CD14-positive monocyte (primary cell): Measurements from ENCODE around the gene PNMA6F. TPM values are rescaled to one million over a fixed set of nuclear protein-coding genes. Genes with fewer than 3 reads are reported as not detected.

Experiments
- DNase-seq, 3 donors: peaks; one replicate each; pipeline ENCODE4 v3.0.0-alpha.2; 2011 to 2022
- H2AFZ ChIP-seq: 2 replicates; pipeline ENCODE4 v1.6.0; 2012; ENCODE audit warnings: mild to moderate bottlenecking, low read depth, low read length, inconsistent platforms; ENCODE audit not compliant: insufficient read depth, poor library complexity, severe bottlenecking
- H3K27ac ChIP-seq, 2 donors: 1 replicate in 1 of 2; 2 replicates in 1 of 2; pipeline ENCODE4 v1.5.1; 2012 to 2013; ENCODE audit warnings: low read length in 2 of 2, control low read depth in 1 of 2, inconsistent platforms in 1 of 2, low read depth in 1 of 2, mild to moderate bottlenecking in 1 of 2
- H3K27me3 ChIP-seq, 2 donors: one replicate each; pipeline versions ENCODE4 v1.6.0 to v1.6.1; 2011 to 2013; ENCODE audit warnings: low read length in 2 of 2; ENCODE audit not compliant: control insufficient read depth in 2 of 2, insufficient read depth in 2 of 2
- H3K36me3 ChIP-seq, 2 donors: replicated peaks in 1 of 2; 1 replicate in 1 of 2; 2 replicates in 1 of 2; pipeline versions ENCODE4 v1.5.1 to v1.6.1; 2012 to 2013; ENCODE audit warnings: low read length in 2 of 2, control low read depth in 1 of 2, inconsistent platforms in 1 of 2, mild to moderate bottlenecking in 1 of 2; ENCODE audit not compliant: insufficient read depth in 2 of 2, control insufficient read depth in 1 of 2
- H3K4me1 ChIP-seq, 2 donors: 1 replicate in 1 of 2; 2 replicates in 1 of 2; pipeline versions ENCODE4 v1.5.1 to v1.6.1; 2012 to 2013; ENCODE audit warnings: low read length in 2 of 2, control low read depth in 1 of 2, inconsistent platforms in 1 of 2, mild to moderate bottlenecking in 1 of 2, moderate library complexity in 1 of 2; ENCODE audit not compliant: insufficient read depth in 2 of 2, control insufficient read depth in 1 of 2
- H3K4me2 ChIP-seq: replicated peaks from 2 replicates; pipeline ENCODE3; 2012; ENCODE audit warnings: low read length, moderate library complexity, mild to moderate bottlenecking; ENCODE audit not compliant: poor library complexity, severe bottlenecking; ENCODE audit errors: extremely low read depth
- H3K4me3 ChIP-seq, 3 experiments: fragments of 200-600 bp in 1 of 3; sonication (generic) in 1 of 3; replicated peaks in 1 of 3; 1 replicate in 2 of 3; 2 replicates in 1 of 3; pipeline ENCODE4 v1.5.1; 2011 to 2013; ENCODE audit warnings: low read length in 3 of 3, mild to moderate bottlenecking in 3 of 3, control low read depth in 2 of 3, low read depth in 2 of 3, inconsistent platforms in 1 of 3, moderate library complexity in 1 of 3
- H3K79me2 ChIP-seq: 2 replicates; pipeline ENCODE4 v1.6.0; 2012; ENCODE audit warnings: mild to moderate bottlenecking, control low read depth, inconsistent platforms, low read length, moderate library complexity; ENCODE audit not compliant: insufficient read depth
- H3K9ac ChIP-seq: 2 replicates; pipeline ENCODE4 v1.6.0; 2017; ENCODE audit warnings: low read length, mild to moderate bottlenecking; ENCODE audit not compliant: insufficient read depth, poor library complexity, severe bottlenecking
- H3K9me3 ChIP-seq, 2 donors: replicated peaks in 1 of 2; 1 replicate in 1 of 2; 2 replicates in 1 of 2; pipeline versions ENCODE4 v1.5.1 to v1.6.1; 2012 to 2013; ENCODE audit warnings: low read length in 2 of 2, control low read depth in 1 of 2; ENCODE audit not compliant: control insufficient read depth in 1 of 2, insufficient read depth in 1 of 2
- H4K20me1 ChIP-seq: 2 replicates; pipeline ENCODE4 v1.6.0; 2012; ENCODE audit warnings: mild to moderate bottlenecking, low read length, control low read depth, moderate library complexity; ENCODE audit not compliant: insufficient read depth
- H3K27ac Mint-ChIP-seq, 7 donors: one replicate each; pipeline ENCODE4 v1.8.0; 2020; ENCODE audit warnings: mild to moderate bottlenecking in 7 of 7, mixed read lengths in 7 of 7, moderate library complexity in 6 of 7, inconsistent platforms in 2 of 7
- H3K27me3 Mint-ChIP-seq, 3 donors: one replicate each; pipeline ENCODE4 v1.8.0; 2021 to 2022; ENCODE audit warnings: low read depth in 3 of 3, mild to moderate bottlenecking in 3 of 3, mixed read lengths in 3 of 3, moderate library complexity in 3 of 3, inconsistent platforms in 1 of 3
- H3K36me3 Mint-ChIP-seq, 2 donors: one replicate each; pipeline ENCODE4 v1.8.0; 2020; ENCODE audit warnings: mixed read lengths in 2 of 2, inconsistent platforms in 1 of 2, mild to moderate bottlenecking in 1 of 2
- H3K4me1 Mint-ChIP-seq: one replicate; pipeline ENCODE4 v1.8.0; 2020; ENCODE audit warnings: mild to moderate bottlenecking, mixed read lengths
- H3K4me3 Mint-ChIP-seq, 2 donors: one replicate each; pipeline ENCODE4 v1.8.0; 2020; ENCODE audit warnings: mild to moderate bottlenecking in 2 of 2, mixed read lengths in 2 of 2, moderate library complexity in 1 of 2
- H3K9me3 Mint-ChIP-seq, 7 donors: one replicate each; pipeline ENCODE4 v1.8.0; 2020 to 2022; ENCODE audit warnings: mixed read lengths in 7 of 7, mild to moderate bottlenecking in 6 of 7, moderate library complexity in 6 of 7, inconsistent platforms in 2 of 7
- CTCF ChIP-seq: fragments of 200-600 bp; IDR thresholded peaks from one replicate; pipeline ENCODE4 v1.8.0; 2022; ENCODE audit warnings: antibody characterized with exemption, mild to moderate bottlenecking
- WGBS: methylation state at CpG from one replicate; pipeline ENCODE4 v1.1.5; 2013; ENCODE audit warnings: missing lambda C conversion rate; ENCODE audit not compliant: insufficient coverage; 5-methylcytosine and 5-hydroxymethylcytosine counted together
- intact Hi-C, 2 donors: fragments of 100-400 bp; cut with micrococcal nuclease; formaldehyde crosslinking; loops; one replicate each; pipeline versions ENCODE4 v1.15.0 to v1.15.1; 2023
- polyA plus RNA-seq, 3 donors: library from polyadenylated mRNA; depleted of rRNA in 1 of 3; unstranded in 2 of 3; stranded (reverse) in 1 of 3; fragments of 300-500 nt in 2 of 3; fragments of >200 nt in 1 of 3; fragmentation: Illumina TruSeq in 2 of 3; gene quantifications; 1 replicate in 2 of 3; 2 replicates in 1 of 3; pipeline ENCODE4 v1.2.3, GENCODE V29; 2012 to 2021

Gene PNMA6F
- polyA plus RNA-seq, 3 donors, result not detected

GRCh38 chrX:153306527-153307115, 14.9 kb downstream of the PNMA6F start:
- Histone ChIP-seq H4K20me1 (no peaks in the 10 kb centered on the region), H3K4me1 (no peaks in the 10 kb centered on the region), H3K4me3 (no peak overlapping the region), H3K27me3 (peaks cover 0 to 20% of the 10 kb centered on the region in 2 donors), H3K79me2 (no peaks in the 10 kb centered on the region), H2AFZ (no peak overlapping the region), H3K27ac (no peak overlapping the region), H3K36me3 (no peaks in the 10 kb centered on the region), H3K4me2 (no peak overlapping the region), H3K9me3 (no peaks in the 10 kb centered on the region), H3K9ac (no peak overlapping the region)
- TF ChIP-seq CTCF, result no peak
- intact Hi-C loops, result no loop called here
- Mint-ChIP-seq H3K9me3 (peaks cover 0 to 2% (median 0%) of the 10 kb centered on the region in 7 donors), H3K4me3 (no peak overlapping the region), H3K27me3 (peaks cover 14 to 28% (median 23%) of the 10 kb centered on the region in 3 donors), H3K27ac (no peak overlapping the region), H3K4me1 (no peaks in the 10 kb centered on the region), H3K36me3 (no peaks in the 10 kb centered on the region)
- DNase-seq, result no peak
- 100% methylated on average over 6 of the region's 17 CpGs for WGBS

- Mint-ChIP-seq H3K27ac (no peak overlapping the region), H3K27me3 (peaks cover 14 to 31% (median 25%) of the 10 kb centered on the region in 3 donors), H3K4me3 (no peak overlapping the region), H3K4me1 (no peaks in the 10 kb centered on the region), H3K9me3 (peaks cover 0 to 3% (median 0%) of the 10 kb centered on the region in 7 donors), H3K36me3 (no peaks in the 10 kb centered on the region)
- no peak overlapping the region for H2AFZ ChIP-seq
- peaks cover 0 to 20% of the 10 kb centered on the region in 2 donors for H3K27me3 ChIP-seq
- no peaks in the 10 kb centered on the region for H3K36me3 ChIP-seq
- 100% methylated on average over 1 of the region's 3 CpGs for WGBS
- no peak for DNase-seq
- H3K9me3 ChIP-seq, result no peaks in the 10 kb centered on the region
- intact Hi-C loops, result no loop called here
- H3K9ac ChIP-seq, result no peak overlapping the region
- no peaks in the 10 kb centered on the region for H3K79me2 ChIP-seq
- H3K4me2 ChIP-seq, result no peak overlapping the region
- H3K27ac ChIP-seq, result no peak overlapping the region
- H4K20me1 ChIP-seq, result no peaks in the 10 kb centered on the region
- TF ChIP-seq CTCF, result no peak
- H3K4me3 ChIP-seq, result no peak overlapping the region
- H3K4me1 ChIP-seq, result no peaks in the 10 kb centered on the region
These were observed 15.6 kb downstream of the PNMA6F start for GRCh38 chrX:153305972-153306371.
